Prostate gland (tissue), 2 donors: ENCODE data around the gene FKBP15.

Experiments used
- CTCF ChIP-seq, 4 experiments: fragments of 200-600 bp in 2 of 4; fragments of 450-650 bp in 2 of 4; sonication (generic) in 2 of 4; IDR thresholded peaks; 1 replicate in 3 of 4; 2 replicates in 1 of 4; pipeline ENCODE4 v1.5.1; 2016 to 2019; ENCODE audit warnings: antibody characterized with exemption in 4 of 4, mild to moderate bottlenecking in 2 of 4, moderate library complexity in 2 of 4
- POLR2A ChIP-seq: fragments of 450-650 bp; IDR thresholded peaks from one replicate; pipeline ENCODE4 v1.6.1; 2016; ENCODE audit warnings: antibody characterized with exemption, mild to moderate bottlenecking

- TF ChIP-seq CTCF (IDR thresholded peaks at IDR 0.05) (no peak), POLR2A (no peak)
These were observed 39.9 kb downstream of the FKBP15 start for GRCh38 chr9:113181165-113181564.
